Nephron progenitor cell (in vitro differentiated cells): ENCODE results near the gene ZBTB20.
A peak's percentile ranks its signal among the peaks of the same experiment; 100 is the strongest.

ENCODE experiments used
- DNase-seq: peaks from one replicate; pipeline ENCODE4 v3.0.0; 2021
- H3K27ac Mint-ChIP-seq: 2 replicates; pipeline ENCODE4 v1.8.0; 2021; ENCODE audit warnings: mild to moderate bottlenecking, moderate library complexity, mixed read lengths
- H3K27me3 Mint-ChIP-seq: 2 replicates; pipeline ENCODE4 v1.8.0; 2021; ENCODE audit warnings: mild to moderate bottlenecking, low read depth, mixed read lengths; ENCODE audit not compliant: poor library complexity
- H3K36me3 Mint-ChIP-seq: 2 replicates; pipeline ENCODE4 v1.8.0; 2021; ENCODE audit warnings: low read depth, mixed read lengths
- H3K4me1 Mint-ChIP-seq: 2 replicates; pipeline ENCODE4 v1.8.0; 2021; ENCODE audit warnings: mixed read lengths
- H3K4me3 Mint-ChIP-seq: 2 replicates; pipeline ENCODE4 v1.8.0; 2021; ENCODE audit warnings: mild to moderate bottlenecking, moderate library complexity, mixed read lengths
- H3K9me3 Mint-ChIP-seq: 2 replicates; pipeline ENCODE4 v1.8.0; 2021; ENCODE audit warnings: mild to moderate bottlenecking, moderate library complexity, mixed read lengths
- TF ChIP-seq, protein P1 (sequence below): fragments of 200-600 bp; sonication (generic); IDR thresholded peaks from 2 replicates; pipeline ENCODE4 v1.5.0; 2021; ENCODE audit warnings: antibody characterized with exemption

ZBTB20 gene

DNA sequence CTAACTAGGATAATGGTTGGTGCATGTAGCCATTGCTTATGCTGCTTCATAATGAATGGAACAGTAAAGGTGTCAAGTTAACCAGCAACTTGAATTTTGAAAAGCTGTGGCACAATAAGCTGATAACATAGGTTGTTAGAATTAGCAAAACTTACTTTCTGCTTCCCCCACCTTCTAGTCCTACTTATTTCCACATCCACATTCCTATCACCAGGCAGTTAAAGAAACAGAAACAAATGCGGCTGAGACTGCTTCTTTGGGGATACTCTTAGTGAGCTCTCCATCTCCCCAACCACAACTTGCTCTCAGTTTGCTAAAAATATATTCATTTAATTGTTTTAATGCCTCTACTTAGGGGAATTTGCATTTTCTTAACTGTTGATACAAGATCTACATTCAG lies 638.1 kb downstream of the ZBTB20 start:
- peaks cover 13% of the 10 kb centered on the region for H3K4me1 Mint-ChIP-seq
- no peaks in the 10 kb centered on the region for H3K27me3 Mint-ChIP-seq
- TF ChIP-seq, protein P1, sequence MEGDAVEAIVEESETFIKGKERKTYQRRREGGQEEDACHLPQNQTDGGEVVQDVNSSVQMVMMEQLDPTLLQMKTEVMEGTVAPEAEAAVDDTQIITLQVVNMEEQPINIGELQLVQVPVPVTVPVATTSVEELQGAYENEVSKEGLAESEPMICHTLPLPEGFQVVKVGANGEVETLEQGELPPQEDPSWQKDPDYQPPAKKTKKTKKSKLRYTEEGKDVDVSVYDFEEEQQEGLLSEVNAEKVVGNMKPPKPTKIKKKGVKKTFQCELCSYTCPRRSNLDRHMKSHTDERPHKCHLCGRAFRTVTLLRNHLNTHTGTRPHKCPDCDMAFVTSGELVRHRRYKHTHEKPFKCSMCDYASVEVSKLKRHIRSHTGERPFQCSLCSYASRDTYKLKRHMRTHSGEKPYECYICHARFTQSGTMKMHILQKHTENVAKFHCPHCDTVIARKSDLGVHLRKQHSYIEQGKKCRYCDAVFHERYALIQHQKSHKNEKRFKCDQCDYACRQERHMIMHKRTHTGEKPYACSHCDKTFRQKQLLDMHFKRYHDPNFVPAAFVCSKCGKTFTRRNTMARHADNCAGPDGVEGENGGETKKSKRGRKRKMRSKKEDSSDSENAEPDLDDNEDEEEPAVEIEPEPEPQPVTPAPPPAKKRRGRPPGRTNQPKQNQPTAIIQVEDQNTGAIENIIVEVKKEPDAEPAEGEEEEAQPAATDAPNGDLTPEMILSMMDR, result no peak
- no peak for DNase-seq
- H3K36me3 Mint-ChIP-seq, result no peaks in the 10 kb centered on the region
- H3K27ac Mint-ChIP-seq, result no peak overlapping the region
- H3K4me3 Mint-ChIP-seq, result no peak overlapping the region
- no peaks in the 10 kb centered on the region for H3K9me3 Mint-ChIP-seq

DNA sequence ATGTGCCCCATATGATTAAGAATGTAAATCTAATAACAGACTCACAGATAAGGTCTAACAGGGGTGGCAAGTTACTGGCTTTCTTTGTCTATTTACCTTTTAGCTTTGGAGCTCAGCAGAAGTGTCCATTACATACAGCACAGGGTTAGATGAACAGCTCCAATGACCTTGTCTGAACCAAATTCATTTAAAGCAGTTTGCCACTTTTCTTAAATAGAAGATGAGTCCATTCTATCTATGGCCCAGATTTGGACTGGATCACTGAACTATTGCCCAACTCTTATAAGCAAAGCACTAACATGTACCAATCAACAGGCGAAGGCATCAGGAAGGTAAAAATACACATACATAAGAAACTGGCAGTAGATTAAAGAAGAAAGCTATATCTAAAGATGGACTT lies 638.9 kb downstream of the ZBTB20 start:
- Mint-ChIP-seq H3K27me3 (no peaks in the 10 kb centered on the region), H3K4me3 (no peak overlapping the region), H3K36me3 (no peaks in the 10 kb centered on the region), H3K27ac (no peak overlapping the region), H3K9me3 (no peaks in the 10 kb centered on the region), H3K4me1 (peaks cover 13% of the 10 kb centered on the region)
- TF ChIP-seq, protein P1, result no peak
- no peak for DNase-seq

DNA sequence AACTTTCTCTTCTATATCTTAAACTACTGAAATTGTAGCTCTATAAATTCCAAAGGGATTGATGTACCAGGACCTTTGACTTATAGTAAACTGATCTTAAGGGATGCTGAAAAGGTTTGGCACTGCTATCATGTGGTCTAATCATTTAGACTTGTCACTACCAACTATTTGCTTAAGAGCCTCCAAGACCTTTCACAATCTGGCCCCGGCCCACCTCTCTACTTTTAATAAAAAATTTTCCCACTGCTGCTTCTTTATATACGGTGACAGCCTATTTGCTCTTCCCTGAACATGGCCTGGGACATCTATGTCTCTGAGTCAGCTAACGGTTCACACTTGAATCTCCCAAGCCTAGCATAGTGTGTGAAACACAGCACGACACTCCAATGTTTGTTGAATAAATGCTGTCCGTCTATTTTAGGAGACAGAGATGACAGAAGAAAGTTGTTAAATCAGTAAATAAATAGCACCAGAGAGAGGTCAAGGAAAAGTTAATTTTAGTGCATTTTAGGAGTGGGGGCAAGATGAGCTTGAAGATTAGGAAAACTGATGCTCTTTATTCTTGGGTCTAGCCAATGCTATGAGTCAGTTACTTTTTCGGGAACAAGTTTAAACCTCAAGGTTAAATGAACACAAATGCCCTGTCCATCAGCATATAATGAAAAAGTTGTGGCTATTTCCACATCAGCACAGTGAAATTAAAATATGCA lies 640.3 kb downstream of the ZBTB20 start:
- peaks cover 13% of the 10 kb centered on the region for H3K4me1 Mint-ChIP-seq
- TF ChIP-seq, protein P1, result no peak

DNA sequence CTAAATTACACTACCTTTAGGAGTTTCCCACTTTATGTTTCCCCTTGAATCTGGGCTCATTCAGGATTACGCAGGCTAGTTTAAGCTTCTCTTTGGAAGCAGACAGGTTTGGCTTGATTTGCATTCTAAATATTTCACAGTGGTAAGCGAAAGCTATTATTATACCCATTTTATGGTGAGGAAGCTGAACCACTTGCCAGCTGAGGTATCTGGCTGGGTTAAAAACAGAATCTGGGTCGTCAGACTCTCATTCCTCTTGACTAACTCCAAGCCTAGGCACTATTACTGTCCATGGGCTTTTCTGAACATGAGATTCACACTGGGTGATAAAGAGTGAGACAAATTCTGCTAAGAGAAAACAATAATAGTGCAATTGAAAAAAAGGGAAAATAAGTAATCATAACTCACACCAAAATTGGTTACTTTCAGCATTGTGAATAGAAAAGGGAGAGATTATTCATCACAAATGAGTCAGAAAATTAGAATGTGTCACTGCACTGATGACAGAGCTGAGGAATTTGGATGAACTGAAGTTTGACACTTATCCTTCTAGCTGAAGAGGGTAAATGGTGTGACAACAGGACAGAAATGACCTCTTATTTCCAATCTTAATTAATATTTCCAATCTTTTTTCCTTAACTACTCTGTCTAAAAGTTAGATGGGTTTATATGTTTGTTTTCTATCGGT lies 642.0 kb downstream of the ZBTB20 start:
- no peaks in the 10 kb centered on the region for H3K36me3 Mint-ChIP-seq
- H3K4me1 Mint-ChIP-seq, result peaks cover 5% of the 10 kb centered on the region
- H3K27ac Mint-ChIP-seq, result no peak overlapping the region
- no peaks in the 10 kb centered on the region for H3K27me3 Mint-ChIP-seq
- TF ChIP-seq, protein P1, result no peak
- DNase-seq, result no peak
- H3K9me3 Mint-ChIP-seq, result no peaks in the 10 kb centered on the region
- no peak overlapping the region for H3K4me3 Mint-ChIP-seq

More for the DNA sequence above, 640.3 kb downstream of the ZBTB20 start:
- Mint-ChIP-seq H3K27ac (peak overlapping the region; percentile 1), H3K4me3 (no peak overlapping the region), H3K36me3 (no peaks in the 10 kb centered on the region), H3K9me3 (no peaks in the 10 kb centered on the region), H3K27me3 (no peaks in the 10 kb centered on the region)
- no peak for DNase-seq

DNA sequence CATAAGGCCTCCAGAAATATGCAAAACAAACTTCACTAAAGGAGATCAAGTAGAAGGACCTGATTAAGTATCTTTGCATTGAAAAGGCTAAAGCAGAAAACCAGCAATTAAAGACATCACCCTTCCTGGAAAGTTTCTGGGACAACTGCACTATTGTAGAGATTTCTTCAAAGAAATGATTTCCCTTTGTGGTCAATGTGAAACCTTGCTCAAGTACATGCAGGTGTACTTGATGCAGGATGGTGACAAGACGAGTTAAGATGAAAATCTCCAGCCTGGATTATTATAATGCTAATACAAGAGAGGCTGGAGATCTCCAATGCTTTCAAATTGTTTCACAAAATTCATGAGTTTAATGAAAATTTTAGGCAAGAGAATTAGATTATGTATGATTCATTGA lies 644.9 kb downstream of the ZBTB20 start:
- TF ChIP-seq, protein P1, result no peak
- Mint-ChIP-seq H3K27me3 (no peaks in the 10 kb centered on the region), H3K4me1 (peaks cover 5% of the 10 kb centered on the region), H3K27ac (no peak overlapping the region), H3K9me3 (no peaks in the 10 kb centered on the region), H3K4me3 (no peak overlapping the region), H3K36me3 (no peaks in the 10 kb centered on the region)
- DNase-seq, result no peak

DNA sequence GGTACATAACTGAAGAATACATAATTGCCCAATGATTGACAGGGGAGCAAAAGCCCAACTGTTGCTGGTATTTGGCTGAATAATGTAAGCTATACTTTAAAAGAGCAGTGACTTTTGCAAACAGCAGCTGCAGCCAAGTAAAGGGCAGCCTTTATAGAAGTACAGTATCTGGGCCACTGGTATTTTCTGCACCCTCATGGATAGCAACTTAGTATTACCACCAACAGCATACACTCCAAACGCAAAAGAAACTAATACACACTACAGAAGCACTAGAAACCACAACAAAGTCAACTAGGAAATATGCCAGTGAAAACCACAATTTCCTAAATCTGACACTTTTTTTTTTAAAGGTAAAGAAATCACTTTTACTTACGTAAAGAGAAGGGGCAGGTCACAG lies 647.1 kb downstream of the ZBTB20 start:
- Mint-ChIP-seq H3K27me3 (no peaks in the 10 kb centered on the region), H3K9me3 (no peaks in the 10 kb centered on the region), H3K4me1 (peaks cover 5% of the 10 kb centered on the region), H3K27ac (no peak overlapping the region), H3K4me3 (no peak overlapping the region), H3K36me3 (no peaks in the 10 kb centered on the region)
- TF ChIP-seq, protein P1, result no peak
- DNase-seq, result no peak
